Occipital lobe (tissue), 3 donors: Measurements from ENCODE around the gene RIPK4. TPM values are rescaled to one million over a fixed set of nuclear protein-coding genes. Genes with fewer than 3 reads are reported as not detected.
"Not testable (repeated sequence)": the region's sequence is repeated elsewhere in the genome, so short reads cannot be mapped to it uniquely, and the experiment has no call there.

Experiments used
- DNase-seq: peaks from one replicate; lab custom pipeline; 2025; lab: John Stamatoyannopoulos, UW
- small RNA-seq: library from RNA; depleted of rRNA; stranded (forward); fragments of <200 nt; gene quantifications from one replicate; pipeline ENCODE3, GENCODE V24; 2014
- total RNA-seq: library from RNA; depleted of rRNA; stranded (reverse); fragments of >200 nt; gene quantifications from one replicate; pipeline ENCODE4 v1.2.3, GENCODE V29; 2014

RIPK4 gene
- total RNA-seq, 1 donor from 2014 or later: 0.47 TPM

DNA sequence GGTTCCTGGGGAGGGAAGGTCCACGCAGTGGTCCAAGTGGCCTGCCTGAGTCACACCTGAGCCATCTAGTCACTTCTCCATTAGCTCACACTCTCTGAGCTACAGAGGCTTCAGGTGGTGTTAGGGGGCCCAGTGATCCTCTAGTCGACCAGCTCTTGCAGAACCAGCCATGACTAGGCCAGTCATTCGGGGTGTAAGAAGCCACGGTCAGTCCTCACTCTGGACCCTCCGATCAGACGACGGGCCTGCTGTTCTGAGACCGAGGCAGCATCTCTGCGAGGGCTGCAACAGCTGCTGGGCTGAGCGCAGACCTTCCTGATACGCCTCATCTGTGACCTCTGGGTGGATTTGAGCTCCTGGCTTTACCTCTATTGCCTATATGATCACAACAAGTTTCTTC lies 68.8 kb downstream of the RIPK4 start:
- no peak for DNase-seq

DNA sequence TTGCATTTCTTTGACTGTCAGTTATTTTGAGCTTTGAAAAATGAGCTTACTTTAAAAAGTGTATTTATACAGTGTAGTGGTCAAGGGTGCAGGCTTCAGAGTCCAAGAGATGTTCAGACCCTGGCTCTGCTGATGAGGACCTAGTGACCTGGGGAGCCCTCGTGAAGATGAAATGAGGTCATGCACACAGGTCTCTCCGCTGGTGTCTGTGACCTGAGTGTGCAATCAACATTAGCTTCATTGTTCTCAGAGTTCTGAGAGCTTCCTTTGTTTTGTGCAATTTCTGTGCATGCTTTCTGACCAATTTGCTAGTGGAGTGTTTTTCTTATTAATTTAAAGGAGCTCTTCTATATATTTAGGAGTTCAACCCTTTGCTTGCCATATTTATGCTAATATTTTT lies 71.3 kb downstream of the RIPK4 start:
- DNase-seq: no peak

DNA sequence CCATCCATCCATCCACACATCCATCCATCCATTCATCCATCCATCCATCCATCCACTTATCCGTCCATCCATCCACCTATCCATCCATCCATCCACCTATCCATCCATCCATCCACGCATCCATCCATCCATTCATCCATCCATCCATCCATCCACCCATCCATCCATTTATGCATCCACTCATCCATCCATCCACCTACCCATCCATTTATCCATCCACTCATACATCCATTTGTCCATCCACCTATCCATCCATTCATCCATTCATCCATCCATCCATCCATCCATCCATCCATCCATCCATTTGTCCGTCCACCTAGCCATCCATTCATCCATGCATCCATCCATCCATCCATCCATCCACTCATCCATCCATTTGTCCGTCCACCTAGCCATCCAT lies 72.8 kb downstream of the RIPK4 start:
- not testable (repeated sequence) for DNase-seq

DNA sequence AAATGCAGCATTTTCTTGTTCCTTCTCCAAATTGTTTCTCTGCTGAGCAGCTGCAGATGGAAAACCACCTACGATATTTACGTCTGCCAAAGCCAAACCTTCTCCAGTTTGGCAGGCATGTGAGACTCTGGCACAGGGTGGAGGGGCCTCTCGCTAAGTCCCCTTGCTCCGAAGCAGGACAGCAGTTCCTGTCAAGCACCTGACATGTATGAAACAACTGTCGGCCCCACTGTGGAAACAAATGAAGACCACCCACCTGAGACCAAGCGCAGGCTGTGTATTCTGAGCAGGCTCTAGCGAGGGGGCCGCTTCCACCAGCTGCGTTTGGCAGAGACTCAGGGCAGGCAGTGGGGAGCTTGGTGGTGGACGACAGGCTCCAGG lies 74.7 kb downstream of the RIPK4 start:
- DNase-seq: no peak

DNA sequence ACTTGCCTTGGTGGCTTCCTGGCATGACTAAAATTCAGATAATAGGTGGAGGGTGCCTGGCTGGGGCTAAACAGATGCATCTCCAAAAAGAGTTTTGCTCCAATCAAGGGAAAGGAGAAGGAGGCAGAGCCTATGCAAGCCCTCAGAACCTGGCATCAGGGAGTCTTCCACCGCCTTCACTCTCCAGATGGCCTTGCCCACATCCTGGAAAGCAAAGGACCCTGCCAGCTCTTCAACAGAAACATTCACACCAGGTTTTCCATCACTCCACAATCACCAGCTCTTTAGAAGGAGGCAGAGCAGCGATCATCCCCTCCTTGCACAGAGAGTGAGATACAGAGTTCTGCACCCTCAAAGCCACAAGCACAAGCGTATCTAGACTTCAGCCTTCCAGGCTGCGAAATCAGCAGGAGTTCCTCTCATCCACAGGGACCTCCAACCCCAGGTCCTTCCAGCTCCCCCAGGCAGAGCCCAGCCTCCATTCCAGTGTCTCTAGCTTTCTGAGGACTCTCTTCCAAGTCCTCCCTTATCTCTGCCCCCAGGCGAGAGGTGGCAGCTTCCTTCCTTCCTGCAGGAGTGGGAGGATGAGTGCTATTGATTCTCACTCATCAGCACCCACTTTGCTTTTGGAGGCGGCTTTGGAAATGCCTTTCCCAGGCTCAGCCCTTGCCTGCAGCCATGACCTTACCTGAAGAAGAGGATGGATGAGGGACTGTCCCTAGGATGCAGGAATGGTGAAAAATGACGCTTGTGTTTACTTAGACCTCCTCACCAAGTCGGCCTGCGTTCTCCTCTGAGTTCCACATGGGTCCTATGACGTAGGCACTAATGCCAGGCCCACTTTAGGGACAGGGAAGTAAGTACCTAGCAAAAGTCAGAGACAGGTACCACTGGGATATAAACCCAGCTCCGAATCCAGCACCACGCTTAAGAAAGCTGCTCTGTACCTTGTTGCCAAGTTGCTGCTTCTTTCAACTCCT lies 75.4 kb downstream of the RIPK4 start:
- DNase-seq: peak; percentile 37

Small RNAs within 50 kb of the gene (small RNA-seq; reads per million reads assigned to genes)
- gene MIR6814: not detected

Other genes starting within 250 kb of the RIPK4 start
- 6.7 TPM for gene PRDM15, start 112.3 kb upstream of the RIPK4 start, total RNA-seq
- 8.3 TPM for gene C2CD2, start 187.0 kb upstream of the RIPK4 start, total RNA-seq
- 14.3 TPM for gene ZBTB21, start 243.3 kb upstream of the RIPK4 start, total RNA-seq